ENCODE results near the gene POLRMT.
"Not testable (repeated sequence)": the region's sequence is repeated elsewhere in the genome, so short reads cannot be mapped to it uniquely, and the experiment has no call there.

The POLRMT gene

GRCh38 chr19:646779-647565, 13.6 kb upstream of the POLRMT start:
- DNase-seq = no peak

- DNase-seq = no peak
Observed at GRCh38 chr19:645912-646778, 12.8 kb upstream of the POLRMT start.

GRCh38 chr19:644789-645188, 11.5 kb upstream of the POLRMT start:
- no peak for DNase-seq

GRCh38 chr19:644363-644762, 11.0 kb upstream of the POLRMT start:
- no peak for DNase-seq

- no peak for DNase-seq
Observed at GRCh38 chr19:643736-644135, 10.4 kb upstream of the POLRMT start.

- DNase-seq = no peak
Observed at GRCh38 chr19:642767-643727, 9.7 kb upstream of the POLRMT start.

- no peak for DNase-seq
Observed at GRCh38 chr19:641702-642101, 8.4 kb upstream of the POLRMT start.

GRCh38 chr19:640606-641189, 7.4 kb upstream of the POLRMT start:
- no peak for DNase-seq

- DNase-seq = no peak
Observed at GRCh38 chr19:640161-640558, 6.8 kb upstream of the POLRMT start.

GRCh38 chr19:639253-640160, 6.2 kb upstream of the POLRMT start, which contains the start of gene FGF22:
FGF22 (plus strand) TSS chr19:639879; CDS start chr19:639926, 47 bp downstream.
- DNase-seq = peak; percentile 71 to 89

GRCh38 chr19:638906-639252, 5.5 kb upstream of the POLRMT start:
- no peak for DNase-seq

- DNase-seq = no peak
Observed at GRCh38 chr19:634975-635652, 1.8 kb upstream of the POLRMT start.

- DNase-seq = no peak
Observed at GRCh38 chr19:633786-634639, 676 bp upstream of the POLRMT start.

GRCh38 chr19:632579-633067, 714 bp downstream of the POLRMT start:
- DNase-seq = peak; percentile 4 to 22

GRCh38 chr19:629961-630714, 3.2 kb downstream of the POLRMT start:
- no peak for DNase-seq

GRCh38 chr19:629515-629914, 3.8 kb downstream of the POLRMT start:
- DNase-seq = peak; percentile 36 to 61

GRCh38 chr19:628168-628567, 5.2 kb downstream of the POLRMT start:
- DNase-seq = no peak

GRCh38 chr19:626566-626965, 6.8 kb downstream of the POLRMT start:
- DNase-seq = not testable (repeated sequence)

GRCh38 chr19:625257-625656, 8.1 kb downstream of the POLRMT start:
- no peak for DNase-seq
